Thoracic aorta (tissue), 2 donors: ENCODE measurements around the gene ZFYVE28. TPM values are rescaled to one million over a fixed set of nuclear protein-coding genes. Genes with fewer than 3 reads are reported as not detected.
"Not testable (repeated sequence)": the region's sequence is repeated elsewhere in the genome, so short reads cannot be mapped to it uniquely, and the experiment has no call there.

ENCODE experiments used
- ATAC-seq: fragments of 150-250 bp; one replicate; pipeline ENCODE4 v1.8.0; 2017; ENCODE audit warnings: low read depth; ENCODE audit not compliant: insufficient number of reproducible peaks, low FRiP score
- DNase-seq: peaks from one replicate; pipeline ENCODE4 v3.0.0-alpha.2; 2020; ENCODE audit warnings: low spot score
- H3K27ac ChIP-seq, 2 donors: fragments of 200-600 bp; sonication (generic); 1 replicate in 1 of 2; 2 replicates in 1 of 2; pipeline ENCODE4 v1.5.1; 2016; ENCODE audit warnings: mild to moderate bottlenecking in 2 of 2, moderate library complexity in 2 of 2
- H3K27me3 ChIP-seq: fragments of 200-600 bp; sonication (generic); replicated peaks from 2 replicates; pipeline ENCODE4 v1.6.0; 2016; ENCODE audit warnings: mild to moderate bottlenecking; ENCODE audit not compliant: insufficient read depth
- H3K36me3 ChIP-seq: fragments of 200-600 bp; sonication (generic); one replicate; pipeline ENCODE4 v1.5.1; 2016
- H3K4me1 ChIP-seq, 2 donors: fragments of 200-600 bp; sonication (generic); 1 replicate in 1 of 2; 2 replicates in 1 of 2; pipeline versions ENCODE4 v1.5.1 to v1.6.0; 2016; ENCODE audit warnings: low read depth in 2 of 2, mild to moderate bottlenecking in 1 of 2; ENCODE audit not compliant: control insufficient read depth in 1 of 2
- H3K4me3 ChIP-seq: fragments of 200-600 bp; sonication (generic); 2 replicates; pipeline ENCODE4 v1.5.1; 2016; ENCODE audit warnings: mild to moderate bottlenecking
- H3K9me3 ChIP-seq: fragments of 200-600 bp; sonication (generic); 2 replicates; pipeline ENCODE4 v1.5.1; 2016
- CTCF ChIP-seq: fragments of 200-600 bp; sonication (generic); IDR thresholded peaks from one replicate; pipeline ENCODE4 v1.5.1; 2019; ENCODE audit warnings: antibody characterized with exemption
- total RNA-seq, 2 donors: library from RNA; depleted of rRNA; stranded (reverse); fragments of >200 nt; gene quantifications; one replicate each; pipeline versions ENCODE4 v1.1.0 to v1.2.3, GENCODE V29; 2016

Gene ZFYVE28
- 10 to 100 TPM; 11.5 to 20.2 TPM for total RNA-seq

- Histone ChIP-seq H3K36me3 (no peaks in the 10 kb centered on the region), H3K27me3 (no peaks in the 10 kb centered on the region), H3K27ac (no peak within 1 kb of the TSS), H3K9me3 (no peaks in the 10 kb centered on the region), H3K4me1 (peaks cover 20 to 43% of the 10 kb centered on the region in 2 donors), H3K4me3 (peak within 1 kb of the TSS; percentile 84)
- ATAC-seq: no peak
- DNase-seq: no peak
- TF ChIP-seq CTCF: no peak
Observed at GRCh38 chr4:2417765-2418649, at the start of gene ZFYVE28. ZFYVE28 (minus strand) TSS chr4:2418645; CDS start chr4:2418323, 322 bp downstream.

GRCh38 chr4:2465544-2465943, 47.1 kb upstream of the ZFYVE28 start:
- ATAC-seq, DNase-seq, H3K9me3 ChIP-seq, H3K36me3 ChIP-seq, H3K27ac ChIP-seq, H3K4me3 ChIP-seq, H3K27me3 ChIP-seq: not testable (repeated sequence)
- peaks cover 18 to 30% of the 10 kb centered on the region in 2 donors for H3K4me1 ChIP-seq

- no peak for DNase-seq
- H3K9me3 ChIP-seq: no peaks in the 10 kb centered on the region
- no peaks in the 10 kb centered on the region for H3K27me3 ChIP-seq
- no peak overlapping the region for H3K4me3 ChIP-seq
- peaks cover 14 to 25% of the 10 kb centered on the region in 2 donors for H3K4me1 ChIP-seq
- no peaks in the 10 kb centered on the region for H3K36me3 ChIP-seq
- no peak for ATAC-seq
- TF ChIP-seq CTCF: no peak
- no peak overlapping the region for H3K27ac ChIP-seq
Observed at GRCh38 chr4:2465032-2465431, 46.6 kb upstream of the ZFYVE28 start.

- Histone ChIP-seq H3K4me1 (peaks cover 10 to 20% of the 10 kb centered on the region in 2 donors), H3K27me3 (no peaks in the 10 kb centered on the region), H3K9me3 (no peaks in the 10 kb centered on the region), H3K36me3 (no peaks in the 10 kb centered on the region), H3K27ac (no peak overlapping the region), H3K4me3 (peak overlapping the region; percentile 83)
- no peak for TF ChIP-seq CTCF
- no peak for DNase-seq
- ATAC-seq: no peak
Observed at GRCh38 chr4:2462992-2463762, 44.7 kb upstream of the ZFYVE28 start.

- no peak overlapping the region for H3K27ac ChIP-seq
- DNase-seq: no peak
Observed at GRCh38 chr4:2462218-2462991, 44.0 kb upstream of the ZFYVE28 start.

More at GRCh38 chr4:2462218-2462991, 44.0 kb upstream of the ZFYVE28 start:
- no peaks in the 10 kb centered on the region for H3K36me3 ChIP-seq
- peak overlapping the region; percentile 83 for H3K4me3 ChIP-seq
- H3K9me3 ChIP-seq: no peaks in the 10 kb centered on the region
- H3K4me1 ChIP-seq: peaks cover 4 to 13% of the 10 kb centered on the region in 2 donors
- no peaks in the 10 kb centered on the region for H3K27me3 ChIP-seq
- TF ChIP-seq CTCF: peak; percentile 46
- no peak for ATAC-seq
